Lower leg skin (tissue), 3 donors: Measurements from ENCODE around the gene RALY.

ENCODE experiments used
- POLR2A ChIP-seq, 2 donors: fragments of 450-650 bp; IDR thresholded peaks; one replicate each; pipeline ENCODE4 v1.6.1; 2016 to 2017; ENCODE audit warnings: antibody characterized with exemption in 2 of 2, mild to moderate bottlenecking in 1 of 2, moderate library complexity in 1 of 2
- TF ChIP-seq, protein P1 (sequence below), 3 donors: fragments of 450-650 bp; IDR thresholded peaks; one replicate each; pipeline ENCODE4 v1.5.1; 2016; ENCODE audit warnings: antibody characterized with exemption in 3 of 3, mild to moderate bottlenecking in 3 of 3, moderate library complexity in 2 of 3

DNA sequence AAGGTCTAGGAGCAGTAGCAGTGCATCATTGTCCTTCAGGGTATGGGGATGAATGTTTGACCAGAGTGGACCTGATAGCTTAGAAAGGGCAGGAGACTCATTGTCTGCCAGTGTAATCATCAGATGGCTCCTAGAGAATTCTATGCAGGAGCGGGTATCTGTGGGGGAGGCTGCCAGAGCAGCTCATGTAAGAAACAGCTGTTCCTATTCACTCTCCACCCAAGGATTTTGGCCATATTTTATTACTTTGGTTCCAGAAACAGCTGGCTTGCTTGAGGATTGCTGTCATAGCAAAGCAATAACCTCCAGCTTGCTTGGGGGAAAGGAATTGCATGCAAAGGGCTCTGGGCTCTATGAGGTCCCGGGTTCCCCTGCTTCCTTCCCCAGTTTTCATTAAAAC, 44.1 kb downstream of the RALY start:
- TF ChIP-seq, protein P1, sequence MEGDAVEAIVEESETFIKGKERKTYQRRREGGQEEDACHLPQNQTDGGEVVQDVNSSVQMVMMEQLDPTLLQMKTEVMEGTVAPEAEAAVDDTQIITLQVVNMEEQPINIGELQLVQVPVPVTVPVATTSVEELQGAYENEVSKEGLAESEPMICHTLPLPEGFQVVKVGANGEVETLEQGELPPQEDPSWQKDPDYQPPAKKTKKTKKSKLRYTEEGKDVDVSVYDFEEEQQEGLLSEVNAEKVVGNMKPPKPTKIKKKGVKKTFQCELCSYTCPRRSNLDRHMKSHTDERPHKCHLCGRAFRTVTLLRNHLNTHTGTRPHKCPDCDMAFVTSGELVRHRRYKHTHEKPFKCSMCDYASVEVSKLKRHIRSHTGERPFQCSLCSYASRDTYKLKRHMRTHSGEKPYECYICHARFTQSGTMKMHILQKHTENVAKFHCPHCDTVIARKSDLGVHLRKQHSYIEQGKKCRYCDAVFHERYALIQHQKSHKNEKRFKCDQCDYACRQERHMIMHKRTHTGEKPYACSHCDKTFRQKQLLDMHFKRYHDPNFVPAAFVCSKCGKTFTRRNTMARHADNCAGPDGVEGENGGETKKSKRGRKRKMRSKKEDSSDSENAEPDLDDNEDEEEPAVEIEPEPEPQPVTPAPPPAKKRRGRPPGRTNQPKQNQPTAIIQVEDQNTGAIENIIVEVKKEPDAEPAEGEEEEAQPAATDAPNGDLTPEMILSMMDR (IDR thresholded peaks at IDR 0.05): no peak
- no peak for TF ChIP-seq POLR2A (IDR thresholded peaks at IDR 0.05)
